HCT116 (cell line): ENCODE data around the gene ZNF341.

Source experiments
- CEBPB ChIP-seq: IDR thresholded peaks from 2 replicates; pipeline ENCODE4 v1.6.1; 2012; ENCODE audit warnings: low read depth
- CTCF ChIP-seq, 3 experiments: fragments of 200-600 bp in 1 of 3; sonication (generic) in 1 of 3; IDR thresholded peaks in 2 of 3; conservative IDR thresholded peaks in 1 of 3; 2 replicates each; pipeline ENCODE4 v1.5.1; 2012 to 2017; ENCODE audit warnings: low read depth in 2 of 3, low read length in 2 of 3, antibody characterized with exemption in 1 of 3, borderline replicate concordance in 1 of 3, control low read depth in 1 of 3, mild to moderate bottlenecking in 1 of 3, mixed read lengths in 1 of 3, mixed run types in 1 of 3, moderate library complexity in 1 of 3; ENCODE audit not compliant: insufficient read depth in 1 of 3
- ELF1 ChIP-seq: IDR thresholded peaks from 2 replicates; pipeline ENCODE4 v1.6.1; 2012; ENCODE audit warnings: low read depth, borderline replicate concordance
- EZH2 ChIP-seq: fragments of 200-600 bp; sonication (generic); IDR thresholded peaks from 2 replicates; pipeline ENCODE4 v1.6.1; 2017; ENCODE audit warnings: antibody characterized with exemption, mixed run types
- EZH2phosphoT487 ChIP-seq: fragments of 200-600 bp; IDR thresholded peaks from 2 replicates; pipeline ENCODE4 v1.6.1; 2018; ENCODE audit warnings: antibody characterized with exemption, borderline replicate concordance
- POLR2A ChIP-seq: IDR thresholded peaks from 2 replicates; pipeline ENCODE4 v1.7.0; 2011; ENCODE audit warnings: borderline replicate concordance; ENCODE audit not compliant: insufficient read depth, insufficient read length; ENCODE audit errors: extremely low read depth
- POLR2AphosphoS5 ChIP-seq: IDR thresholded peaks from 2 replicates; pipeline ENCODE4 v1.6.1; 2011; ENCODE audit warnings: mild to moderate bottlenecking, low read depth, low read length, moderate library complexity
- RAD21 ChIP-seq: IDR thresholded peaks from 2 replicates; pipeline ENCODE4 v1.6.1; 2012; ENCODE audit warnings: low read depth, mild to moderate bottlenecking
- ZFX ChIP-seq: fragments of 450-650 bp; IDR thresholded peaks from 2 replicates; pipeline ENCODE4 v1.6.1; 2017
- ZNF274 ChIP-seq: fragments of 200-500 bp; sonication (Bioruptor generic); IDR thresholded peaks from 2 replicates; pipeline ENCODE4 v1.6.1; 2014; ENCODE audit warnings: mild to moderate bottlenecking, low read depth, low read length, inconsistent platforms

- TF ChIP-seq CTCF (IDR thresholded peaks at IDR 0.05 in 2 of 3, conservative IDR thresholded peaks at IDR 0.05 in 1 of 3; ENCODE audit: borderline replicate concordance in 1 of 3, insufficient read depth in 1 of 3, low read depth in 2 of 3, low read length in 2 of 3) (no peak), EZH2phosphoT487 (no peak), POLR2A (peak; percentile 31), CEBPB (no peak), POLR2AphosphoS5 (peak; percentile 58; the same call in 1 of the 2 replicates), RAD21 (no peak), ZFX (peak; percentile 88), ELF1 (peak; percentile 98), ZNF274 (no peak), EZH2 (no peak)
These were observed 79.3 kb downstream of the ZNF341 start, which contains the start of gene CHMP4B for GRCh38 chr20:33810885-33811775.
